PFSK-1 (cell line): ENCODE data around the gene NFATC4.

Source experiments
- FOXP2 ChIP-seq: optimal IDR thresholded peaks from 2 replicates; pipeline ENCODE3; 2011; ENCODE audit warnings: borderline replicate concordance, control low read depth, inconsistent platforms; ENCODE audit not compliant: insufficient read depth; ENCODE audit errors: extremely low read length, extremely low read depth
- POLR2AphosphoS5 ChIP-seq: IDR thresholded peaks from 2 replicates; pipeline ENCODE4 v1.6.1; 2012; ENCODE audit warnings: low read depth, mild to moderate bottlenecking, control low read depth, low read length, moderate library complexity
- SIN3A ChIP-seq: IDR thresholded peaks from 2 replicates; pipeline ENCODE4 v1.6.1; 2012; ENCODE audit warnings: mild to moderate bottlenecking, low read length, moderate library complexity, borderline replicate concordance; ENCODE audit not compliant: insufficient read depth
- TAF1 ChIP-seq: IDR thresholded peaks from 2 replicates; pipeline ENCODE4 v1.6.1; 2012; ENCODE audit warnings: low read length, control low read depth, borderline replicate concordance; ENCODE audit not compliant: insufficient read depth
- TF ChIP-seq, protein P1 (sequence below), 2 experiments: IDR thresholded peaks; 2 replicates each; pipeline versions ENCODE4 v1.6.1 to v1.8.0; 2011 to 2012; ENCODE audit warnings: low read depth in 2 of 2, low read length in 2 of 2, control low read depth in 1 of 2, inconsistent platforms in 1 of 2, mild to moderate bottlenecking in 1 of 2, moderate library complexity in 1 of 2; ENCODE audit not compliant: insufficient read depth in 1 of 2

Gene NFATC4

GRCh38 chr14:24395609-24396582 is 27.9 kb downstream of the NFATC4 start:
- no peak for TF ChIP-seq FOXP2
- TF ChIP-seq POLR2AphosphoS5: no peak
- no peak for TF ChIP-seq TAF1
- TF ChIP-seq, protein P1, sequence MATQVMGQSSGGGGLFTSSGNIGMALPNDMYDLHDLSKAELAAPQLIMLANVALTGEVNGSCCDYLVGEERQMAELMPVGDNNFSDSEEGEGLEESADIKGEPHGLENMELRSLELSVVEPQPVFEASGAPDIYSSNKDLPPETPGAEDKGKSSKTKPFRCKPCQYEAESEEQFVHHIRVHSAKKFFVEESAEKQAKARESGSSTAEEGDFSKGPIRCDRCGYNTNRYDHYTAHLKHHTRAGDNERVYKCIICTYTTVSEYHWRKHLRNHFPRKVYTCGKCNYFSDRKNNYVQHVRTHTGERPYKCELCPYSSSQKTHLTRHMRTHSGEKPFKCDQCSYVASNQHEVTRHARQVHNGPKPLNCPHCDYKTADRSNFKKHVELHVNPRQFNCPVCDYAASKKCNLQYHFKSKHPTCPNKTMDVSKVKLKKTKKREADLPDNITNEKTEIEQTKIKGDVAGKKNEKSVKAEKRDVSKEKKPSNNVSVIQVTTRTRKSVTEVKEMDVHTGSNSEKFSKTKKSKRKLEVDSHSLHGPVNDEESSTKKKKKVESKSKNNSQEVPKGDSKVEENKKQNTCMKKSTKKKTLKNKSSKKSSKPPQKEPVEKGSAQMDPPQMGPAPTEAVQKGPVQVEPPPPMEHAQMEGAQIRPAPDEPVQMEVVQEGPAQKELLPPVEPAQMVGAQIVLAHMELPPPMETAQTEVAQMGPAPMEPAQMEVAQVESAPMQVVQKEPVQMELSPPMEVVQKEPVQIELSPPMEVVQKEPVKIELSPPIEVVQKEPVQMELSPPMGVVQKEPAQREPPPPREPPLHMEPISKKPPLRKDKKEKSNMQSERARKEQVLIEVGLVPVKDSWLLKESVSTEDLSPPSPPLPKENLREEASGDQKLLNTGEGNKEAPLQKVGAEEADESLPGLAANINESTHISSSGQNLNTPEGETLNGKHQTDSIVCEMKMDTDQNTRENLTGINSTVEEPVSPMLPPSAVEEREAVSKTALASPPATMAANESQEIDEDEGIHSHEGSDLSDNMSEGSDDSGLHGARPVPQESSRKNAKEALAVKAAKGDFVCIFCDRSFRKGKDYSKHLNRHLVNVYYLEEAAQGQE (IDR thresholded peaks at IDR 0.05; ENCODE audit: insufficient read depth in 1 of 2, low read depth in 2 of 2, low read length in 2 of 2): no peak
- TF ChIP-seq SIN3A: no peak

DNA sequence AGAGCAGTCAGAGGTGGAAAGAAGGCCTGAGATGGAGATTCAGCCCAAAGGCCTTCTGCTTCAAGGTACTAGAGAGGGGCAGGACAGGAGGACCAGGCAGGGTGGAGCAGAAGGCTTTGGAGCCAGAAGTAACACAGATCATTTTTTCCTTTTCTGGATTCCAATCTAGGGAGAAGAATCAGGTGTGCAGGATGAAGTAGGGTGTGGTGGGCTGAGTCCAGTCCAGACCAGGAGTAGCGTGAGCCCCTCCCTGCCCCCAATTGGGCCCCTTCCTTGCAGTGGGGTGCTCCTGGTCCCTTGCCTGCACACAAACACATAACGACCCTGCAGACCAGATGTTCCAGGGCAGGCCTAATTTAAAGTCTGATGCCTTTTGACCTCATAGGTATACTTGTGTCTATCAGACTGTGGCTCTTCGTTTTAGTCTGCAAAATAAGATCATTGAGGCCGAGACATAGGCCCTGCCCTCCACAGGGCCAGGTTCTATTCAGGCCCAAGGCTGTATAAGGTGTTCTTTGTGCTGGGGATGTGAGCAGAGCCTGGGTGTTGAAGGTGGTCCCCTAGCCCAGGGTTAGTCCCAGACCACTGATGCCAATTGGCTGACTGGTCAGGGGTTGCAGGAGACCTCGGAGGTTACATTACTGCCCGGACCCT is 29.8 kb downstream of the NFATC4 start:
- TF ChIP-seq TAF1: no peak
- TF ChIP-seq FOXP2: no peak
- TF ChIP-seq POLR2AphosphoS5: no peak
- TF ChIP-seq SIN3A: no peak
- TF ChIP-seq, protein P1 (IDR thresholded peaks at IDR 0.05; ENCODE audit: insufficient read depth in 1 of 2, low read depth in 2 of 2, low read length in 2 of 2): no peak

GRCh38 chr14:24398293-24398652 is 30.3 kb downstream of the NFATC4 start:
- no peak for TF ChIP-seq TAF1
- TF ChIP-seq SIN3A: no peak
- TF ChIP-seq, protein P1 (IDR thresholded peaks at IDR 0.05; ENCODE audit: insufficient read depth in 1 of 2, low read depth in 2 of 2, low read length in 2 of 2): no peak
- no peak for TF ChIP-seq POLR2AphosphoS5
- TF ChIP-seq FOXP2: no peak

DNA sequence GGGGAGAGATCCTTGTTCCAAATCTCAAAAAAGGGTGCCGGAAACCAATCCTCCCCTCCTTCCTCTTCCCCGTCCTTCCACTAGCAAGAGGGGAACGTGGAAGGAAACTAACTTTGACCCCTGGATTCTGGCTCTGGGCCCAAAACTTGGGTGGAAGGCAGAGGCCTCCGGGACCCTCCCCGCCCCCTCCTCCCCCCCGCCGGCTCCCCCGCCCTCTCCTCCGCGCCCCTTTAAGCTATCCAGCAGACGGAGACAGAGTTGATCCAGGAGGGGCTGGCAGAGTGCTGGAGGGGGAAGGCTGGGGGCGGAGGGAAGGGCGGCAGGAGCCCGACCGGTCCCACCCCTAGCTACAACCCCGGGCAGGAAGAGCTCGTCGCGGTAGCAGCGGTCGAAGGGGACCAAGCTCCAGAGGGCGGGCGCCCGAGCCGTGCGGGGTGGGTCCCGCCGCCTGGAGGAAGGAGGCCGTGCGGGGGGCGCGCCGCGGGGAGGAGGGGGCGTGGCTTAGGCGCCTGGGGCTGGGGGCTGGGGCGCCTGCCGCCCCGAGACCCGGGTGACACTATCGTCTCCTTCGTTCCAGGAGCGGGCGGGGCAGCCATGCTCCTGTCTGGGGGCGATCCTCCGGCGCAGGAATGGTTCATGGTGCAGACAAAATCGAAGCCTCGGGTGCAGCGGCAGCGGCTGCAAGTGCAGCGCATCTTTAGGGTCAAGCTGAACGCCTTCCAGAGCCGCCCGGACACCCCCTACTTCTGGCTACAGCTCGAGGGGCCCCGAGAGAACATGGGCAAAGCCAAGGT is 30.9 kb downstream of the NFATC4 start, which contains the start of gene NYNRIN:
Gene NYNRIN, plus strand, starts transcription at position 351 of the 794 bp plus-strand sequence. Its CDS starts 244 bp downstream, at position 595.
- TF ChIP-seq POLR2AphosphoS5: no peak
- TF ChIP-seq, protein P1 (IDR thresholded peaks at IDR 0.05; ENCODE audit: insufficient read depth in 1 of 2, low read depth in 2 of 2, low read length in 2 of 2): no peak
- no peak for TF ChIP-seq FOXP2
- TF ChIP-seq TAF1: no peak
- TF ChIP-seq SIN3A: no peak
